Right atrium auricular region (tissue), 2 donors: Measurements from ENCODE around the gene USP49. TPM values are rescaled to one million over a fixed set of nuclear protein-coding genes. Genes with fewer than 3 reads are reported as not detected.

ENCODE experiments used
- DNase-seq: peaks from one replicate; pipeline ENCODE4 v3.0.0-alpha.2; 2019; ENCODE audit warnings: low spot score
- H3K27ac ChIP-seq, 2 donors: fragments of 200-600 bp; sonication (generic); 1 replicate in 1 of 2; 2 replicates in 1 of 2; pipeline ENCODE4 v1.5.1; 2016 to 2019
- H3K27me3 ChIP-seq, 2 donors: fragments of 200-600 bp; sonication (generic); one replicate each; pipeline versions ENCODE4 v1.5.1 to v1.6.0; 2017 to 2019
- H3K36me3 ChIP-seq: fragments of 200-600 bp; sonication (generic); one replicate; pipeline ENCODE4 v1.5.1; 2016
- H3K4me1 ChIP-seq, 2 donors: fragments of 200-600 bp; sonication (generic); one replicate each; pipeline versions ENCODE4 v1.5.1 to v1.6.0; 2017 to 2019
- H3K4me3 ChIP-seq, 2 donors: fragments of 200-600 bp; sonication (generic); 1 replicate in 1 of 2; 2 replicates in 1 of 2; pipeline ENCODE4 v1.5.1; 2017 to 2019; ENCODE audit warnings: mild to moderate bottlenecking in 1 of 2, moderate library complexity in 1 of 2
- H3K9me3 ChIP-seq, 2 donors: fragments of 200-600 bp; sonication (generic); one replicate each; pipeline ENCODE4 v1.5.1; 2019
- CTCF ChIP-seq, 2 donors: fragments of 200-600 bp; sonication (generic); IDR thresholded peaks; one replicate each; pipeline ENCODE4 v1.5.1; 2019; ENCODE audit warnings: antibody characterized with exemption in 2 of 2
- total RNA-seq, 2 donors: library from RNA; depleted of rRNA; stranded (reverse); fragments of >200 nt; gene quantifications; one replicate each; pipeline ENCODE4 v1.1.0, GENCODE V29; 2016

USP49 gene
- total RNA-seq, 2 donors from 2014 or later: 1.3 to 1.7 TPM

DNA sequence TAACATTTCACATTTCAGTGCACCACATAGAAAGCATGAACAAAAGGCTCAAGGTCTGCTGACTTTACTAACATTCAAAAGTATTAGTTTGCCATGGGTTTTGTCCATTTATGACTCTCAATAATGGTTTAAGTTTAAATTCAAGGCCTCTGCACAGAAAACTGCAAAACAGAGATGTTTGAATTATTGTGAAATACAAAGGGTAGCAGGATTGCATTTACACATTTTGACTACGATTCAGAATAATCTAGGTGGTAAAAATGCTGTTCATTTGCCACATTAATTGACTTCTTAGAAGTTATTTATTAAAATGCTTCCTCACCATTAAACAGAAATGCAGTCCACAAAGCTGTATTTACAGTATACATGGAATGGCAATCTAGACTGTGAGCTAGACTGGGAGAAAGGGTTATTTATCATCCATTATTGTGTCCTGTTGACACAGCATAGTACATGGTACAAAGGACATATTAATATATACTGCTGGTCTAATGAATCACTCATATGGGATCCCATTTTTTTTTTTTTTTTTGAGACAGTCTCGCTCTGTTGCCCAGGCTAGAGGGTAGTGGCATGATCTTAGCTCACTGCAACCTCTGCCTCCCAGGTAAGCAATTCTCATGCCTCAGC is 18.0 kb downstream of the USP49 start:
- Histone ChIP-seq H3K4me3 (no peak overlapping the region), H3K9me3 (no peaks in the 10 kb centered on the region), H3K27me3 (no peaks in the 10 kb centered on the region), H3K27ac (no peak overlapping the region), H3K36me3 (no peaks in the 10 kb centered on the region), H3K4me1 (no peaks in the 10 kb centered on the region)
- no peak for DNase-seq
- no peak for TF ChIP-seq CTCF (IDR thresholded peaks at IDR 0.05)

DNA sequence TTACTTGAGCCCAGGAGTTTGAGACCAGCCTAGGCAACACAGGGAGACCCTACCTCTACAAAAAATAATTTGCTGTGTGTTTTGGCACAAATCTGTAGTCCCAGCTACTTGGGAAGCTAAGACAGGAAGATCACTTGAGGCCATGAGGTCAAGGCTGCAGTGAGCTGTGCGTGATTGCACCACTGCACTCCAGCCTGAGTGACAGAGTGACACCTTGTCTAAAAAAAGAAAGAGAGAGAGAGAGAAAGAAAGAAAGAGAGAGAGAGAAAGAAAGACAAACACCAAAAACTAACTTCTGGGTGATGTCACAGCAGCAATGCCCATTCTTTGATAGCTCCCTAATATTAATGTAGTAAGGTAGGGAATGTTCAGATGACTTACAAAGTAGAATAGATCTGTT is 20.4 kb downstream of the USP49 start:
- DNase-seq: no peak
- H3K4me1 ChIP-seq: no peaks in the 10 kb centered on the region
- H3K27ac ChIP-seq: no peak overlapping the region
- no peak for TF ChIP-seq CTCF (IDR thresholded peaks at IDR 0.05)
- H3K9me3 ChIP-seq: no peaks in the 10 kb centered on the region
- H3K4me3 ChIP-seq: no peak overlapping the region
- H3K36me3 ChIP-seq: no peaks in the 10 kb centered on the region
- no peaks in the 10 kb centered on the region for H3K27me3 ChIP-seq

DNA sequence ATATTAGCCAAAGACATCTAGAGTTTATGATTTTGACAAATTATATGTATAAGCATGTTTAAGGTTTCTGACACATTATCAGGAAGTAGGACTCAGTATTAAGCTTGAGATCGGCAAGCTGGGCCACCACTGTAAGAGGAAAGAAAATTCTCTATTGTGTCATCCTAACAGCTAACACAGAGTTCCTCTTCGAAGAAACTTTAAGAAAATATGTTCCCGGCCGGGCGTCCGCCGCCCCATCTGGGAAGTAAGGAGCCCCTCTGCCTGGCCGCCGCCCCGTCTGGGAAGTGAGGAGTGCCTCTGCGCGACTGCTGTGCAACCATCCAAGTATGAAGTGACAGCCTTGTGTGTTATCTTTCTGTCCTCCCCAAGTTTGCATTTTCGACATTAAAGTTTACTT is 23.0 kb downstream of the USP49 start:
- Histone ChIP-seq H3K27ac (no peak overlapping the region), H3K4me3 (no peak overlapping the region), H3K9me3 (no peaks in the 10 kb centered on the region), H3K27me3 (no peaks in the 10 kb centered on the region), H3K4me1 (no peaks in the 10 kb centered on the region), H3K36me3 (no peaks in the 10 kb centered on the region)
- no peak for DNase-seq
- no peak for TF ChIP-seq CTCF (IDR thresholded peaks at IDR 0.05)

- H3K9me3 ChIP-seq: no peaks in the 10 kb centered on the region
These were observed 23.5 kb downstream of the USP49 start for GRCh38 chr6:41871691-41872090.

DNA sequence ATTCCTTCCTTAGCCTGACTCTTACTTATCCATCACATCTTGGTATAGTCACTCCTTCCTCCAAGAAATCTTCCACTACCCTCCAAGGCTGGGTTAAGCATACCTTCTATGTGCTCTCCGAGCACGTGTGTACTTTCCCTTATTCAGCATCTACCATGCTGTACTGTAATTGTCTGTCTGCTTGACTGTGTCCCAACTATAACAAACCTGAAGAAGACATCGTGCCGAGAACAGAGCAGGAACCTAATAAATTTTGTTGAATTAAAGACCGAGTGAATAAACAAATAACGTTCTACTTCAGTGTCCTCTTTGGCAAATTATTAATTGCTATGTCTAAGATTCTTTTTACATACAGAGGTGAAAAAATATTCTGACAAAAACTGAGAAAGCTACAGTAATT is 35.8 kb downstream of the USP49 start:
- no peak for DNase-seq
- Histone ChIP-seq H3K4me1 (no peaks in the 10 kb centered on the region), H3K36me3 (no peaks in the 10 kb centered on the region), H3K27me3 (no peaks in the 10 kb centered on the region), H3K27ac (no peak overlapping the region), H3K9me3 (no peaks in the 10 kb centered on the region), H3K4me3 (no peak overlapping the region)
- no peak for TF ChIP-seq CTCF (IDR thresholded peaks at IDR 0.05)

More at GRCh38 chr6:41871691-41872090, 23.5 kb downstream of the USP49 start:
- no peak for DNase-seq
- no peaks in the 10 kb centered on the region for H3K27me3 ChIP-seq
- no peaks in the 10 kb centered on the region for H3K36me3 ChIP-seq
- no peak for TF ChIP-seq CTCF (IDR thresholded peaks at IDR 0.05)
- H3K4me3 ChIP-seq: no peak overlapping the region
- H3K27ac ChIP-seq: no peak overlapping the region
- H3K4me1 ChIP-seq: no peaks in the 10 kb centered on the region

DNA sequence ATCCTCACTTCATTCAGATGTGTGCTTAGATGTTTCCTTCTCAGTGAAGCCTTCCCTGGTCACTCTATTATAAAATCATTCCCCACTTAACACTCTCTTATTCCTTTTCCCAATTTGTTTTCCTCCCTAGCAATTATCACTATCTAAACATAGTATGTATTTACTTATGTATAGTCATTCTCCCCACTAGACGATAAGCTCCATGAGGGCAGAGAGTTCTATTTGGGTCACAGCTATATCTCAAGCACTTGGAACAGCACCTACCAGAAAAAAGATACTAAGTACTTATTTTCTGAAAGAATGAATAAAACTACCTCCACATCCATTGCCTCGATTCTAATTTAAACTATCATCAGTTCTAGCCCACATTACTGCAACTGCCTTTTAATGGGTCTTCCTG is 36.5 kb downstream of the USP49 start:
- H3K4me1 ChIP-seq: no peaks in the 10 kb centered on the region
- no peaks in the 10 kb centered on the region for H3K9me3 ChIP-seq
- no peak for TF ChIP-seq CTCF (IDR thresholded peaks at IDR 0.05)
- H3K36me3 ChIP-seq: no peaks in the 10 kb centered on the region
- H3K27ac ChIP-seq: no peak overlapping the region
- no peaks in the 10 kb centered on the region for H3K27me3 ChIP-seq
- no peak overlapping the region for H3K4me3 ChIP-seq
- no peak for DNase-seq
